ENCODE measurements around the gene CYTH2. TPM values are rescaled to one million over a fixed set of nuclear protein-coding genes. Genes with fewer than 3 reads are reported as not detected.

The CYTH2 gene
- total RNA-seq, 1 donor from 2014 or later: 69.9 TPM

- DNase-seq (ENCODE audit: low spot score): no peak
- TF ChIP-seq, protein P1, sequence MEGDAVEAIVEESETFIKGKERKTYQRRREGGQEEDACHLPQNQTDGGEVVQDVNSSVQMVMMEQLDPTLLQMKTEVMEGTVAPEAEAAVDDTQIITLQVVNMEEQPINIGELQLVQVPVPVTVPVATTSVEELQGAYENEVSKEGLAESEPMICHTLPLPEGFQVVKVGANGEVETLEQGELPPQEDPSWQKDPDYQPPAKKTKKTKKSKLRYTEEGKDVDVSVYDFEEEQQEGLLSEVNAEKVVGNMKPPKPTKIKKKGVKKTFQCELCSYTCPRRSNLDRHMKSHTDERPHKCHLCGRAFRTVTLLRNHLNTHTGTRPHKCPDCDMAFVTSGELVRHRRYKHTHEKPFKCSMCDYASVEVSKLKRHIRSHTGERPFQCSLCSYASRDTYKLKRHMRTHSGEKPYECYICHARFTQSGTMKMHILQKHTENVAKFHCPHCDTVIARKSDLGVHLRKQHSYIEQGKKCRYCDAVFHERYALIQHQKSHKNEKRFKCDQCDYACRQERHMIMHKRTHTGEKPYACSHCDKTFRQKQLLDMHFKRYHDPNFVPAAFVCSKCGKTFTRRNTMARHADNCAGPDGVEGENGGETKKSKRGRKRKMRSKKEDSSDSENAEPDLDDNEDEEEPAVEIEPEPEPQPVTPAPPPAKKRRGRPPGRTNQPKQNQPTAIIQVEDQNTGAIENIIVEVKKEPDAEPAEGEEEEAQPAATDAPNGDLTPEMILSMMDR (IDR thresholded peaks at IDR 0.05): no peak
- Mint-ChIP-seq H3K27ac (ENCODE audit: unreplicated experiment) (no peak overlapping the region), H3K36me3 (ENCODE audit: low read depth) (peaks cover 5% of the 10 kb centered on the region), H3K4me3 (ENCODE audit: unreplicated experiment) (no peak overlapping the region), H3K9me3 (ENCODE audit: low read depth) (no peaks in the 10 kb centered on the region), H3K4me1 (ENCODE audit: low read depth) (no peaks in the 10 kb centered on the region), H3K27me3 (ENCODE audit: low read depth) (no peaks in the 10 kb centered on the region)
These were observed 7.6 kb upstream of the CYTH2 start for GRCh38 chr19:48461651-48461981.

DNA sequence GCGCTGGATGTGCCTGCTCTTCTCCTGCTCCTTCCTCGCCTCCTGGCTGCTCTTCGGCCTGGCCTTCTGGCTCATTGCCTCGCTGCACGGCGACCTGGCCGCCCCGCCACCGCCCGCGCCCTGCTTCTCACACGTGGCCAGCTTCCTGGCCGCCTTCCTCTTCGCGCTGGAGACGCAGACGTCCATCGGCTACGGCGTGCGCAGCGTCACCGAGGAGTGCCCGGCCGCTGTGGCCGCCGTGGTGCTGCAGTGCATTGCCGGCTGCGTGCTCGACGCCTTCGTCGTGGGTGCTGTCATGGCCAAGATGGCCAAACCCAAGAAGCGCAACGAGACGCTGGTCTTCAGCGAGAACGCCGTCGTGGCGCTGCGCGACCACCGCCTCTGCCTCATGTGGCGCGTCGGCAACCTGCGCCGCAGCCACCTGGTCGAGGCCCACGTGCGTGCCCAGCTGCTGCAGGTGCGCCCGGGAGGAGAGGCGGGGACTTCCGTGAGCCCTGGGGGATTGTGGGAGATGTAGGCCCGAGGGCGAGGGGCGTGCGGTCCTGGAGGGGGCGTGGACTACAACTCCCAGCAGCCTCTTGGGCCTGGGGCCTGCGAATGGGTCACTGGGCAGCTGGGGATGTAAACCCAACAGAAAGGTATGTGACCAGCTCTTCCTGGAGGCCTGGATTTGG lies 7.0 kb upstream of the CYTH2 start:
- H3K9me3 Mint-ChIP-seq (ENCODE audit: low read depth): no peaks in the 10 kb centered on the region
- TF ChIP-seq, protein P1 (IDR thresholded peaks at IDR 0.05): no peak
- H3K27me3 Mint-ChIP-seq (ENCODE audit: low read depth): no peaks in the 10 kb centered on the region
- H3K36me3 Mint-ChIP-seq (ENCODE audit: low read depth): peaks cover 5% of the 10 kb centered on the region
- H3K4me1 Mint-ChIP-seq (ENCODE audit: low read depth): no peaks in the 10 kb centered on the region
- H3K27ac Mint-ChIP-seq (ENCODE audit: unreplicated experiment): no peak overlapping the region
- no peak for DNase-seq (ENCODE audit: low spot score)
- H3K4me3 Mint-ChIP-seq (ENCODE audit: unreplicated experiment): no peak overlapping the region

DNA sequence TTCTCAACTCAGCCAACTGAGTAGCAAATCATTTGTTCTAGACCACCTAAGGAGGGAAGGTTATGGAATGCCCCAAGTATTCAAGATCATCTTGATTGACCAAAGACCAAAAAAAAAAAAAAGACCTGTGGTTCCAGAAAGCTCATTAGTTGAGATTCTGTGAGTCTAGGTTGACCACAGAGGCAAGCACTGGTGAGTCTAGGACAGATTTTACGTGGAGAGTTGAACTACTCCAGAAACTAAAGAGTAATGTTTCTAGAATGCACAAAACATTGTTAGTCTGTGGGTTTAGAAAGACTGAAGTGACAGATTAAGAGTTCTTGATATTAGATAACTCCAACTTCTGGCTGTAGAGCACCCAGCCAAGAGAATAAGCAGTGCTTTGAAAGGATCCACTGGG lies 4.0 kb upstream of the CYTH2 start:
- H3K4me1 Mint-ChIP-seq (ENCODE audit: low read depth): peaks cover 15% of the 10 kb centered on the region
- H3K27ac Mint-ChIP-seq (ENCODE audit: unreplicated experiment): no peak overlapping the region
- no peak for DNase-seq (ENCODE audit: low spot score)
- peaks cover 4% of the 10 kb centered on the region for H3K36me3 Mint-ChIP-seq (ENCODE audit: low read depth)
- no peaks in the 10 kb centered on the region for H3K27me3 Mint-ChIP-seq (ENCODE audit: low read depth)
- TF ChIP-seq, protein P1 (IDR thresholded peaks at IDR 0.05): no peak
- no peak overlapping the region for H3K4me3 Mint-ChIP-seq (ENCODE audit: unreplicated experiment)
- H3K9me3 Mint-ChIP-seq (ENCODE audit: low read depth): no peaks in the 10 kb centered on the region

GRCh38 chr19:48466561-48467325 lies 2.4 kb upstream of the CYTH2 start:
- Mint-ChIP-seq H3K27me3 (ENCODE audit: low read depth) (no peaks in the 10 kb centered on the region), H3K9me3 (ENCODE audit: low read depth) (no peaks in the 10 kb centered on the region), H3K4me3 (ENCODE audit: unreplicated experiment) (no peak overlapping the region), H3K36me3 (ENCODE audit: low read depth) (peaks cover 11% of the 10 kb centered on the region), H3K27ac (ENCODE audit: unreplicated experiment) (no peak overlapping the region), H3K4me1 (ENCODE audit: low read depth) (peaks cover 27% of the 10 kb centered on the region)
- no peak for DNase-seq (ENCODE audit: low spot score)
- TF ChIP-seq, protein P1 (IDR thresholded peaks at IDR 0.05): no peak

DNA sequence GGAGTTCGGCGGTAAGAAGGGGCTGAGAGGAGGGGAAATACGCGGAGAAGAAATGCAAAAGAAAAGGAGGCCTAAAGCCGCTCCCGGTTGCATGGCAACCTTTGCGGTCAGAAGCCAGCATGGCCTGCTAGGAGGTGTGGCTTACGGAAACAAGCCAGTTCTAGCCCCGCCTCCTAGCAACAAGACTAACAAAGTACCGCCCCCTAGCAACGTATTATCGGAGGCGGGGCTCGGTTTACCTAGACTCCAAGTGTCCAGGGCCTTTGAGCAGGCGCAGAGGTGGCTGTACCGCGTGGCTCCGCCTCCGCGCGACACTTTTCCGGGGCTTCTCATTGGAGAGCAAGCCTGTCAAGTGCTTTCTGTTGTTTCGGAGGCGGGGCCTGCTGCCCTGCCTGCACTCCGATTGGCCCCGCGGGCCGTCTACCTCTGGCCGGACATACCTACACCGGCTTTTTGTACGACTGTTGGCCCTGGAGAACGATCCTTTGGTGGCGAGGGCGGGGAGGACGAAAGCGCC lies 339 bp upstream of the CYTH2 start:
- peak overlapping the region; percentile 97 for H3K27ac Mint-ChIP-seq (ENCODE audit: unreplicated experiment)
- peaks cover 27% of the 10 kb centered on the region for H3K4me1 Mint-ChIP-seq (ENCODE audit: low read depth)
- peak; percentile 100 for DNase-seq (ENCODE audit: low spot score)
- TF ChIP-seq, protein P1 (IDR thresholded peaks at IDR 0.05): no peak
- peak overlapping the region; percentile 82 for H3K4me3 Mint-ChIP-seq (ENCODE audit: unreplicated experiment)
- peaks cover 18% of the 10 kb centered on the region for H3K36me3 Mint-ChIP-seq (ENCODE audit: low read depth)
- H3K27me3 Mint-ChIP-seq (ENCODE audit: low read depth): no peaks in the 10 kb centered on the region
- no peaks in the 10 kb centered on the region for H3K9me3 Mint-ChIP-seq (ENCODE audit: low read depth)
